Smooth muscle cell of the coronary artery (primary cell): Measurements from ENCODE around the gene SLC19A2. TPM values are rescaled to one million over a fixed set of nuclear protein-coding genes. Genes with fewer than 3 reads are reported as not detected.

ENCODE experiments used
- total RNA-seq: library from RNA; depleted of rRNA; stranded (reverse); fragments of >200 nt; gene quantifications from 2 replicates; pipeline ENCODE4 v1.2.3, GENCODE V29; 2014; ENCODE audit warnings: low replicate concordance

SLC19A2 gene, protein sequence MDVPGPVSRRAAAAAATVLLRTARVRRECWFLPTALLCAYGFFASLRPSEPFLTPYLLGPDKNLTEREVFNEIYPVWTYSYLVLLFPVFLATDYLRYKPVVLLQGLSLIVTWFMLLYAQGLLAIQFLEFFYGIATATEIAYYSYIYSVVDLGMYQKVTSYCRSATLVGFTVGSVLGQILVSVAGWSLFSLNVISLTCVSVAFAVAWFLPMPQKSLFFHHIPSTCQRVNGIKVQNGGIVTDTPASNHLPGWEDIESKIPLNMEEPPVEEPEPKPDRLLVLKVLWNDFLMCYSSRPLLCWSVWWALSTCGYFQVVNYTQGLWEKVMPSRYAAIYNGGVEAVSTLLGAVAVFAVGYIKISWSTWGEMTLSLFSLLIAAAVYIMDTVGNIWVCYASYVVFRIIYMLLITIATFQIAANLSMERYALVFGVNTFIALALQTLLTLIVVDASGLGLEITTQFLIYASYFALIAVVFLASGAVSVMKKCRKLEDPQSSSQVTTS
- 6.8 and 11.0 TPM in 2 replicates for total RNA-seq

DNA sequence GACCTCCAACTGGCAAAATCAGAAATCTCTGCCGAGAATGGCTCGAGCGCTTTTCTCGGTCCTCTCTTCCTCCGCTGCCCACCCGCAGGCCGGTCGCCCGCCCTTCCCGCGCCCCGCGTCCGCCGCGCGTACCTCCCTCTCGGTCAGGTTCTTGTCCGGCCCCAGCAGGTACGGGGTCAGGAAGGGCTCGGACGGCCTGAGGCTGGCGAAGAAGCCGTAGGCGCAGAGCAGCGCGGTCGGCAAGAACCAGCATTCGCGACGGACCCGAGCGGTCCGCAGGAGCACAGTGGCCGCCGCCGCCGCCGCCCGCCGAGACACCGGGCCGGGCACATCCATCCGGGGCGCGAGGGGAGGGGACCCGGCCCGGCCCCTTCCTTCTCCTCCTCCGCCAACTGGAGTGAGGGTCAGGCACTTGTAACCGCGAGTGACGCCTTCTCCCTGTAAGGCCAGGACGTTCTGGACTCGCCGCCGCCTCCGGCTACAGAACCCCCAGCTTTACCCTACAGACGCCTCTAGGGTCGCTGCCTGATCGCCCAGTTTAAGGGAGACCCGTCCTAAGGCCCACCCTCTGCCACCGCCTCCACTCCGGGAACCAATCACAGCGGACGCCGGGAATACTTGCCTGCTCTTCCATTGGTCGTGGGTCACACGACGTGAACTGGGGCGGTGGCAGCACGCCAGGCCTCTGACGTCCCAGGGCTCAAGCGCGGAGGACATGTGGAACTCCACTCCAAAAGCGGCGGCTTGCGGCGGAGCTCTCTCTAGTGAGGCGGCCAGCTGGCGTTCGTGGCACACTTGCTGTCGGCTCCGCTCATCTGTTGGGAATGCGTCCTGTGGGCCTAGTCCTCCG lies at the start of gene SLC19A2:
Gene SLC19A2, minus strand, starts transcription at position 514 of the 850 bp plus-strand sequence. Its CDS starts 178 bp downstream, at position 336.

DNA sequence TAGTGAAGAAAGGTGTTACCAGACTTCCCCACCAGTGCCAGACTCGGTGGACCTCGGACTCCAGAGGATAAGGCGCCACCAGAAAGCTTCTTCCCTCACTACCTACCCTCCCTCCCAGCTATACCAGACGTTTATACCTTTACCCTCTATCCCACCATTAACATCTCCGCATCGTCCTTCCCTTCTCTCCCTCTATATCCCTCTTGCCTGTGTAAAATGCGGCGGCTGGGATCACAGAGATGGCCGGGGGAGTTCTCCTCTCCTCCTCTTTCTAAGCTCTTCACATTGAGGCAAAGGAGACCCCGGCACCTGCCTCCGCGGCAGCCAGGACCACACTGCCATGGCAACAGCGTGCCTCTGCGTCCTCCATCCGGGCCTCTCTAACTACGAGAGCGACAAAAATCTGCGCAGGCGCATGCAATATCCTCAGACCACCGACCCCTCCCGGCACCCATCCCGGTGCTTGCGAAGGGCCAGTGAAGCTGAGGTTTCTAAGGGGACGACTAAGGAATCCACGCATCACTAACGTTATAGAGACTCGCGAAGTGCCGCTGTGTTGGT lies 58.6 kb downstream of the SLC19A2 start, which contains the start of gene CCDC181:
Gene CCDC181, minus strand, starts transcription at position 394 of the 561 bp plus-strand sequence. CDS start 2,547 bp downstream, outside the sequence.

Other genes starting within 250 kb of the SLC19A2 start
- gene NME7, start 118.1 kb downstream of the SLC19A2 start, total RNA-seq: 17.3 and 18.3 TPM in 2 replicates
- 10.4 and 20.1 TPM in 2 replicates for gene BLZF1, start 117.7 kb downstream of the SLC19A2 start, total RNA-seq
- gene CCDC181, start 58.5 kb downstream of the SLC19A2 start, total RNA-seq: 0.38 TPM in 1 of 2 replicates, not detected in the other
- gene F5, start 100.5 kb upstream of the SLC19A2 start, total RNA-seq: under 0.01 TPM in 1 of 2 replicates, not detected in the other
- 1.7 TPM in 1 of 2 replicates, not detected in the other for gene SELP, start 144.2 kb upstream of the SLC19A2 start, total RNA-seq
- gene SELL, start 225.7 kb upstream of the SLC19A2 start, total RNA-seq: 2.3 TPM in 1 of 2 replicates, not detected in the other
- 0.45 TPM in 1 of 2 replicates, not detected in the other for gene SELE, start 248.1 kb upstream of the SLC19A2 start, total RNA-seq